Stimulated activated CD4-positive, alpha-beta T cell treated with anti-CD3 and anti-CD28 coated beads, Interleukin-15, amount 100 ng/mL, for 48 hours (primary cell): ENCODE results near the gene AKT1.
"Not testable (repeated sequence)": the region's sequence is repeated elsewhere in the genome, so short reads cannot be mapped to it uniquely, and the experiment has no call there.

Source experiments
- DNase-seq, 2 donors: peaks; one replicate each; pipeline ENCODE4 v3.0.0-alpha.2; 2020; ENCODE audit warnings: low read depth in 2 of 2

AKT1 gene

DNA sequence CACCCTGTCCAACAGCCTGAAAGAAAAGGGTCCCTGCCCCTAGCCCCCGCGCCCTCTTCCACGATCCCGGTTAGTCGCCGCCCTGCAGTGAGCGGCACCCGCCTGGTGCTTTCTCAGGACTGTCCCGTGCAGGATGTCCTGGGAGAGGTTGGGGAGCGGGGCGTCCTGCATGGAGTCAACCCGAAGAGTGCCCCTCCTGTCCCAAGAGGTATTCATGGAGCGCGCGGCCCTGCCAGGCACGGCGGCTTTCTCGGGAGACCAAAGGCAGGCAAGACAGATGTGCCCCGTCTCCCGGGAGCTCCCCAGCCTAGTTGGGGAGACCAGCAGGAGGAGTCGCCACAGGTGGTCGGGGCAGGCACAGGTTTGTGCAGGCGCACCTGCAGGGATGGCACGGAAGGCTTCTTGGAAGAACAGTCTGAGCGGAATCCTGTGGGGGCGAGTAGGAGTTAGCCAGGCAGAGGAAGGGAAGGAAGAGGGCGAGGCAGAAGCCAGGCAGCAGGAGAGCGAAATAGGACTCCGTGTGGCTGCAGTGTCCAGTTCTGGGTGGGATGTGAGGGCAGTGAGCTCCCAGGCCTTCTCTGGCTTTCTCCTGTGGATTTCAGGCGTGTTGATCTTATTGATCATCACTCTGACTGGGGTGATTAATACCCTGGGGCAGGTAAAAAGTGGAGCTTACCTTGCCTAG is 41.9 kb downstream of the AKT1 start:
- DNase-seq = no peak

DNA sequence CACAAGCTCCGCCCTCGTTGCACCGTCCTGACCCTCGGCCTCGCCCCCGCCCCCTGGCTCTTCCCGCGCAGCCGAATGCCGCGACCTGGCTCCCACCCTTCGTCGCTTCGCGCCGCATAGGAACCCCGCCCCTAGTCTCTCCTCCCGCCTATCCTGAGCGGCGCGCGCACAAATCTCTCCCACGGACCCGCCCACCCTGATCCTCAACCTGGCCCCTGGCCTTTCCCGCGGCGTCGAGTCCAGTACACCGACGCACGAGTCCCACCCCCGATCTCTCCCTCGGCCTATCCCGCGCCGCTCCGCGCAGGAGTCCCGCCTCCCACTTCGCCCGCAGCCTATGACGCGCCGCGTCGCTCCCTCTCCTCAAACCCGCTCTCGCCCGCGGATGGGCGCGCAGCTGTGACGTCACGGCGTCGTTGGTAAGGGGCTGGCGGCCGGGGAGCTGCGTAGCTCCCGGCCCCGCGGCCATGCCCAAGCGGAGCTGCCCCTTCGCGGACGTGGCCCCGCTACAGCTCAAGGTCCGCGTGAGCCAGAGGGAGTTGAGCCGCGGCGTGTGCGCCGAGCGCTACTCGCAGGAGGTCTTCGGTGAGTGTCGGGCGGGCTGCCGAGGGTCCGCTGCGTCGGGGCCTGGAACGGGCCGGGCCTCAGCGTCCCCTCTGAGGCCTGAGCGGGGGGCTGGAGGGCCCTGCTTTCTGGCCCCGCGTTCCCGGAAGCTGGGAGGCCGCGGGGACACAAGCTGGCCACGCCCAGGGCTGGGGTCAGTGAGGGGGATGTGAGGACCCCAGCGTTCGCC is 42.6 kb downstream of the AKT1 start, which contains the start of gene SIVA1:
TSS of gene SIVA1 (plus strand) at position 413 of the 793 bp plus-strand sequence. CDS start at position 468, 55 bp downstream.
- peak; percentile 100 for DNase-seq

DNA sequence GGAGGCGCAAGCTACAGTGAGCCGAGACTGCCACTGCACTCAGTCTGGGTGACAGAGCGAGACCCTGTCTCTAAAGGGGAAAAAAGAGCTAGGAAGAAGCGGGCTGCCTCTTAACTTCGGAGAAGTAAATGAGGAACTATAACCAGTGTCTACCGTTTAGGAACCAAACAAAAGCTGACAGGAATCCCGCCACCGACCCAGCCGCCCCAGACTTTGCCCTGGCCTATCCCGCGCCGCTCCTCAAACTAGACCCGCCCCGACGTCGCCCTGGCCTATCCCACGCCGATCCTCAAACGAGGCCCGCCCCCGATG is 43.2 kb downstream of the AKT1 start:
- no peak for DNase-seq

DNA sequence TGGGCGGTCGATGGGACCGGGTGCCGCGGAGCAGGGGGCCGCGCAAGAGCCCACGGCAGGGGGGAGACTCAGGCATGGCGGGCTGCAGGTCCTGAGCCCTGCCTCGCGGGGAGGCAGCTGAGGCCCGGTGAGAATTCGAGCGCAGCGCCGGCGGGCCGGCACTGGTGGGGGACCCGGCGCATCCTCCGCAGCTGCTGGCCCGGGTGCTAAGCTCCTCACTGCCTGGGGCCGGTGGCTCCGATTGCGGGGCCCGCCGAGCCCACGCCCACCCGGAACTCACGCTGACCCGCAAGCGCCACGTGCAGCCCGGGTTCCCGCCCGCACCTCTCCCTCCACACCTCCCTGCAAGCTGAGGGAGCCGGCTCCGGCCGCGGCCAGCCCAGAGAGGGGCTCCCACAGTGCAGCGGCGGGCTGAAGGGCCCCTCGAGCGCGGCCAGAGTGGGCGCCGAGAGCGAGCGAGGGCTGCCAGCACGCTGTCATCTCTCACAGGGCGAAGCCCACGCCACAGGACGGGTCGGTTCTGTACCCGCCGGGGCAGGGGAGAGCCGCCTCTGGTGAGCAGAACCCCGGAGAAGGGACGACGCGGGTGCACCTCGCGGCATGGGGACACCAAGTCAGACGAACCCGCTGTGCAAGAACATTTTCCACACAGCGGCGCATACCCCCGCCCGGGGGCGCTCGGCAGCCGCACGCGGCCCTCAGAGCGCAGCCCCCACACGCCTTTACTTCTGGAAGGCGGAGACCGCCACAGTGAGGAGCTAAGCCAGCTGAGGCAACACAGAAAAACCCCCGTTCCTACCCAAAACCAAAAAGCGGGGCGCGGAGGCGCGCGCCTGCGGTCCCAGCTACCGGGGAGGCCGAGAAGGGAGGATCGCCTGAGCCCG is 43.8 kb downstream of the AKT1 start:
- no peak for DNase-seq

DNA sequence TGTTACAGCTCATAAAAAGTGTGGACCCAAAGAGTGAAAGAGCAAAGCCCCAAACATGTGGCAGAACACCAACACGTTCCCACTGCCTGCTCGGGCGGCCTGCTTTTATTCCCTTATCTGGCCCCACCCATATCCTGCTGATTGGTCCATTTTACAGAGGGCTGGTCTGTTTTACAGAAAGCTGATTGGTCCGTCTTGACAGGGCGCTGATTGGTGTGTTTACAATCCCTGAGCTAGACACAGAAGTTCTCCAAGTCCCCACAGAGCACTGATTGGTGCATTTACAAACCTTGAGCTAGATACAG is 44.8 kb downstream of the AKT1 start:
- not testable (repeated sequence) for DNase-seq

DNA sequence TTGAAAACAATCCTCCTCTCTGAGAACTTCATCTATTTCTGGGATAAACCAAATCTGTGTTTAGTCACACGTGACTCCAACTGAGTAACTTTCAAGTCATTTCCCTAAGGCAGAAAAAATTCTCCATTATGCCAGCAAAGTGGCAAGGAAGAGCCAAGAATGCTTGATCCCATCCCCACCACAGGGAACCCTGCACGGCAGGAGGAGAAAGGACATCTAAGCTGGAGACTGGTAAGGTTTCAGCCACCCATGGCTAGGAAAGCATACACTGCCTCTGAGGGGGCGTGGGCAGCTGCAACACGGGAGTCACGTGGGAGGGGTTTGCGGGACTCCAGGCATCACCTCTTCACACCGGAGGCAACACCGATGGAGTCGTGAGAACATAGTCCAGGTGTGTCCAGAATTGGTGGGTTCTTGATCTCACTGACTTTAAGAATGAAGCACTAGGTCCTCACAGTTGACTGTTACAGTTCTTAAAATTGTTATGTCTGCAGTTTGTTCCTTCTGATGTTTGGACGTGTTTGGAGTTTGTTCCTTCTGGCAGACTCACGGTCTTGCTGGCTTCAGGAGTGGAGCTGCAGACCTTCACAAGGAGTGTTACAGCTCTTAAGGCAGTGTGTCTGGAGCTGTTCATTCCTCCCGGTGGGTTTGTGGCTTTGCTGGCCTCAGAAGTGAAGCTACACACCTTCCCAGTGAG is 45.3 kb downstream of the AKT1 start:
- DNase-seq = no peak

DNA sequence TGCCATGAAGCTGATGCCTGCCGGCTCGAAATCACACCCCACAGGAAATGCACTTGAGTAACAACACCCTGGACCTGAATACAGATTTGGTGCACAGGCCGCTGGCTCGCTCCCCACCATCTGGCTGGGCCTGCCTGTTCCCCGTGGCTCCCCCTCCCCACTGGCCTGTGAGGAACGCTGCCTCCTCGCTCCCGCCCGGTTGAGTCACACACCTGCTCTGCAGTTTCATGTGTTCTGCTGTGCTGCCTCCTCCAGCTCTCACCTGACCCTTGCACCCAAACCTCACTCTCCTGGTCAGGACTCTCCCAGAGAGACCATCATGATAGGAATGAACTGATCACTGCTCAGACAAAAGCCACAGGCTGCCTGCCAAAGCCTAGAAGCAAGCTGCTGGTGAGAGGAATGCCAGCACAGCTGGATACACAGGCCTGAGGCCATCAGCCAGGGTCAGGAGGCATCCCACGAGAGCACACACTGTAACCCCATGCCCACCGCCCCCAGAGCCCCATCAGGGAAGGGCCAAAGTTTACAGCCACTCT is 46.4 kb downstream of the AKT1 start:
- DNase-seq = no peak

DNA sequence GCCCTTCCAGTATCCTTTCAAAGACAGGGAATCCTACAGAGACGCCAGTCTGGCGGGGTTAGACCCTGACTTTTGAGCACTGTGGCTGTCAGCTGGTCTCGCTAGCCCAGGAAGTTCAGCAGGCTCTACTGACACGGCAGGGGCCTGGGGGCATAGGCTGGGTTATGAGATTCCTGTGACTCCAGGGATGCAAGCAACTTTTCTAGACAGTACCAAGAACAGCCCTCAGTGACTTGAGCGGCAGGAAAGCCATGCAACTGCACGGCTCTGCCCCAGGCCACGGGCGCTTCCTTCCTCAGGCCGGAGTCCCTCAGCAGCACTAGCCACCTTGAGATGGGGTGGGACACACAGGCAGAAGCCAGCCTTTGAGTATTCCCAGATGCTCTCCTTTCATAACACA is 47.7 kb downstream of the AKT1 start:
- DNase-seq = no peak

DNA sequence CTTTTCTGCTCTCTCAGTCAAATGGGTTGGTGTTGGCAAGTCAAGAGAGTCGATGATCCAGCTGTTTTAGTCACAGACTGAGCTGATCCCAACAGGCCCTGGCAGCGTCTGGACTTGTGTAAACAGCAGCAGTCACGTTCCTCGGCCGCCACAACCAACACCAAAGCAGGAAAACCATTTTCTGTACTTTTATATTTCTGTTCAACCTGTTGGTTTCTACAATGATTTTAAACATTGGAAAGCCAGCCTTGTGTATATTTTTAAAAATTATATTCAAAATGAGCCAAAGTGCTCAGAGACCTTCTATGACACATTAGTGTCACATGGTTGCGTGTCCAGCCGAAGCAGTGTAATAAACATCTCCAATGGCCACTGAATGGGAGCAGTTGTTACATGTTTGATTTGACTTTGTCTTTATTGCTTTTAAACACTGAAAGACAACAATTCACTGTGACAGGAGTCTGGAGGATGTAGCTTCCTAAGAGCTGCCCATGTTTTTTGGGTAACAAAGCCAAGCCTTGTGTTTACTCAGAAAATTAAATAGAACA is 48.5 kb downstream of the AKT1 start:
- DNase-seq = no peak

DNA sequence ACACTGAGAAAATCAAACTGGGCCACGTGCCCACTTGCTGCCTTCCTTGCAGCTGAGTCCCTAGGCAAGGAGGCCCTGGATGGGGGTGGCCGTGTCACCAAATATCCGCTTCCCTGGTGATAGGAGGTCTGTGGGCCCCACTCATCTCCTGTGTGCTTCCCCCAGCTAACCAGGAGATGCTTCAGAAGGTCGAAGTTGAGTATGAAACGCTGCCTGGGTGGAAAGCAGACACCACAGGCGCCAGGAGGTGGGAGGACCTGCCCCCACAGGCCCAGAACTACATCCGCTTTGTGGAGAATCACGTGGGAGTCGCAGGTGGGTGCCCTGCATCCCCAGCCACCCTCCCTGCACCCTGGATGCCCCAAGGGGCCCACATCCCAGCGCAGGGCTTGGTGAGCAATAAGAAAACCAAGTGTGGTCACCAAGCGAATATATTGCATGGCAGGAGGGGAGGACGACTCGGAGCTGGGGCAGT is 49.4 kb downstream of the AKT1 start:
- DNase-seq = no peak

DNA sequence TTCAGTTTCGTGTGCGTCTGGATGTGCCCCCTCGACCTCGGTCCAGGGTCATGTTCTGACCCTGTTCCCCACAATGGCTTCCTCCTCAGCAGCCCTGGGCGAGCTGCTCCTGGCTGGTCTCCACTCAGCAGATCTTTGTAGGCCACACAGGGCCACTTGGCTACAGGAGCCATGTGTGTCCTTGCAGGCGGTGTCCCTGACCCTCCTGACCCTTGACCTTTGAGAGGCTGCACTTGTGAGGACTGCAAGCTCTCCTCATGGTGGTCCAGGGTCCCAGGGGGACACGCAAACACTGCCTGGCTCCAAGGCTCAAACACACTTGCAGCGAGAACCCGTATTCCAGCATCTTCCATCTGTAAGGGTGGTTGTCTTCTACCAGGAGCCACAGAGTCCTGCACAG is 50.1 kb downstream of the AKT1 start:
- DNase-seq = no peak

DNA sequence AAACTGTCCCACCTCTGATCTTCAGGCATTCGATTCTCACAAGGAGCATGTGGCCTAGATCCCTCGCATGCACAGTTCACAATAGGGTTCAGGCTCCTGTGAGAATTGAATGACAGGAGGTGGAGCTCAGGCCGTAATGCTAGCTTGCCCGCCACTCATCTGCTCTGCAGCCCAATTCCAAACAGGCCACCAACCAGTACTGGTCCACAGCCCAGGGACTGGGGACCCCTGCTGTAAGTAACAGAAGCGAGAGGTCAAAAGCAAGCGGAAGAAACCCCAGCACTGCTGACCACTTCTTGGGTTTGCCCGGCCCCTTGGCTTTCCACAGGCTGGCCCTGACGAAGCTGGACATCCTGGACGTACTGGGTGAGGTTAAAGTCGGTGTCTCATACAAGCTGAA is 51.1 kb downstream of the AKT1 start:
- DNase-seq = no peak

DNA sequence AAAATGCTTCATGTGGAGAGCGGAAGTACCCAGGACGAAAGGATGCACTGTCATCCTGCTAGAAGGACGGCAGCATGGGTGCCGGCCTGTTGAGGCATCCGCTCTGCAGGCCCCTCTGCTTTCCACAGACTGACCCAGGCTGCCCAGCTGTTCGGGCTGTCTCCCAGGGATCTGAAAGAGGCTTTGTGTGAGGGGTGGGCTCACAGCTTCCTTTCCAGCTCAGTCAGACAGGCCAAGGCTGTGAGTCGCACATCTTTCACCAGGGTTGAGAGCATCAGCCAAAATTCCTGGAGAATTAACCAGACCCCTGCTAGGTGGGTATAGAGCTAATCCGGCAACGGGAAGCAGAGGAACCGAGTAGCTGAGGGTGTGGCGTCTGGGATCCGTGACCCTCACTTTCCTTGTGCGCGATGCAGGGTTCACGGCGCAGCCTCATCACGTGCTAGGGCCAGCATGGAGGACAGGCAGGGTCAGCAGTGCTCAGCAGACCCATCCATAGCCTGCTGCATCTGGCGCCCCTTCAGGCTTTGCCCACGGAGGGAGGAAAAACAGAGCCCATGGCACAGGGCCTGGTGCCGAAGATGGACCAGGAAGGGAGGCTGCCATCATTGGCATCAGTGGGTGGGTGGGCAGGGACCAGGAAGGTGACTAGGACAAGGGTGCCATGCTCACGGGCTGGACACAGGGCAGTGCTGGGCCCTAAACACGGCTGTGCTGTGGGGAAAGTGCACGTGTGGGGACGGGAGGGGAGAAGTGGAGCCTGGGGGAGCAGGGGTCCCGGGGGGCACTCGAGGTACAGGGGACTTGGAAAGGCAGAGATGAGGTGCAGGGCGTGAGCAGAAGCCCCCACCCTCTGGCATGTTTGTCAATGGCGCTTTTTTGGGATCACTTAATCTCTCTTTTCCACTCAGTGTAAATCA is 51.8 kb downstream of the AKT1 start:
- no peak for DNase-seq

DNA sequence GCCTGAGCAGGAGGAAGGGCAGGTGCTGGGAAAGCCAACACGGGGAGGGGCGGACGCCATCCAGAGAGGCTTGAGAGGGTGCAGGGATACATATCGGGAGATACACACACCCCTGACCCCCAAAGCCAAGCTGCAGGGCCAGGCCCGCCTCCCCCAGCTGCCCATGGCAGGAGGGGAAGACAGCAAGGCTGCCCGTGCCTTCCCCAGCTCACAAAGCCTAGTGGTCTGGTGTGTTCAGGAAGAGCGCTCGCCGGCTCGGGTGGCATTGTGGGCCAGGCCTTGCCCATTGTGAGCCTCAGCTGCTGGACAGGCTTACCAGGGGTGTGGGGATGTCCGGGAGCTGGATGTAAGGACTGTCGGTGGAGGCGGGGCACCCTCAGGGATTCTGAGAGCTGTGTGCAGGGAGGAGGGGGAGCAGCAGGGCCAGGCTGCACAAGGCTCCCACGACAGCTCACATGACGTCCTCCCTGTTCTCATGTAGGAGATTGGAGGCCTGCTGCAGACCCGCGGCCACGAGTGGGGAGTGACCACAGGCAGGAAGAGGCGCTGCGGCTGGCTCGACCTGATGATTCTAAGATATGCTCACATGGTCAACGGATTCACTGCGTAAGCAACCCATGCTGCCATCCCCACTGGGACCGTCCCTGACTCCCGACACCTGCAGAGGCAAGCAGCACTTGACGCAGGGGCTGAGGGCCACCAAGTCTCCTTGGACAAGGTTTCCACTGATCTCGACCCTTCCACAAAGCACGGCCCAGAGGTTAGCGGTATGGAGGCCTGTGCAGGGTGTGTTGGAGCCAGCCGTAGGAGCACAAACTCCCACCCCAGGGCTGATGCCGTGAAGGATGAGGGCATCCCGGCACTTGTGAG is 52.7 kb downstream of the AKT1 start:
- no peak for DNase-seq

DNA sequence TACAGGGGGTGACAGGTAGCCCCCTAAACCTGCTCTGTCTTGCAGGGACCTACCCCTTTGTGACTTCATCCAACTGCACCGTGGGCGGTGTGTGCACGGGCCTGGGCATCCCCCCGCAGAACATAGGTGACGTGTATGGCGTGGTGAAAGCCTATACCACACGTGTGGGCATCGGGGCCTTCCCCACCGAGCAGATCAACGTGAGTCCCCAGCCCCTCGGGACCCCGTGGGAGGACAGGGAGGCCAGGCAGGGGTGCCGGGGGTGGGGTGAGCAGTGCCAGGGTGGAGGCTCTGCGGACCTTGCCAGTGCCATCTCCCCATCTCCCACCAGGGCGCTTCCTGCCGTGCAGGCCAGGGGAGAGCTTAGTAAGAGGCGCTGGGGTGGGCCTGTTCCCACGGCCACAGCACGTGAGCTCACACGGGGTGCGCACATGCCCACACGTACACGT is 53.7 kb downstream of the AKT1 start:
- DNase-seq = no peak

DNA sequence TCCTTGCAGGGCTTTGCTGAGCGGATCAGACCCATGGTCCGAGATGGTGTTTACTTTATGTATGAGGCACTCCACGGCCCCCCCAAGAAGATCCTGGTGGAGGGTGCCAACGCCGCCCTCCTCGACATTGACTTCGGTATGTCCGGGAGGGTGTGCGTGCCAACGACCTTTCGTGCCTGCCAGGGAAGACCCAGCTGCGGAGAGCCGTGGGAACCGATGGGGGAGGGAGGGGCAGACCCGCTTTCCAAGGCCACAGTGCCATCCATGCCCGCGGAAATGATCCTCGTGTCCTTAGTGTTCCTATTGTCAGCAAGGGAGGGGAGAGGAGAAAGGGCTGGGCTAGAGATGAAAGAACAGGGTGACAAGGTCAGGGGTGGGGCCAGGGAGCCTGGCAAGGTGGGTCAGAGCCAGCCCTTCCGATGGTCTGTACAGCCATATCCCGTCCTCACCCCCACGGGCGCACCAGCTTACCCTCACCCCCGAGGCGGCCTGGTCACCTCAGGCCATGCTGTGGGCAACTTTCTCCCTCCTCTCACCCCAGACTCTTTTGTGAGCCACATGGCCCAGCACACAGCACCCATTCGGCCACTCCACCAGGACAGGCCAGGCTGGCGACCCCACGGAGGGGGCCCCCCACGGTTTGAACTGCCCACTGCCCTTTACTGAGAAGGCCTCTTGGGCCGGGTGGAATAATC is 54.3 kb downstream of the AKT1 start:
- DNase-seq = no peak

DNA sequence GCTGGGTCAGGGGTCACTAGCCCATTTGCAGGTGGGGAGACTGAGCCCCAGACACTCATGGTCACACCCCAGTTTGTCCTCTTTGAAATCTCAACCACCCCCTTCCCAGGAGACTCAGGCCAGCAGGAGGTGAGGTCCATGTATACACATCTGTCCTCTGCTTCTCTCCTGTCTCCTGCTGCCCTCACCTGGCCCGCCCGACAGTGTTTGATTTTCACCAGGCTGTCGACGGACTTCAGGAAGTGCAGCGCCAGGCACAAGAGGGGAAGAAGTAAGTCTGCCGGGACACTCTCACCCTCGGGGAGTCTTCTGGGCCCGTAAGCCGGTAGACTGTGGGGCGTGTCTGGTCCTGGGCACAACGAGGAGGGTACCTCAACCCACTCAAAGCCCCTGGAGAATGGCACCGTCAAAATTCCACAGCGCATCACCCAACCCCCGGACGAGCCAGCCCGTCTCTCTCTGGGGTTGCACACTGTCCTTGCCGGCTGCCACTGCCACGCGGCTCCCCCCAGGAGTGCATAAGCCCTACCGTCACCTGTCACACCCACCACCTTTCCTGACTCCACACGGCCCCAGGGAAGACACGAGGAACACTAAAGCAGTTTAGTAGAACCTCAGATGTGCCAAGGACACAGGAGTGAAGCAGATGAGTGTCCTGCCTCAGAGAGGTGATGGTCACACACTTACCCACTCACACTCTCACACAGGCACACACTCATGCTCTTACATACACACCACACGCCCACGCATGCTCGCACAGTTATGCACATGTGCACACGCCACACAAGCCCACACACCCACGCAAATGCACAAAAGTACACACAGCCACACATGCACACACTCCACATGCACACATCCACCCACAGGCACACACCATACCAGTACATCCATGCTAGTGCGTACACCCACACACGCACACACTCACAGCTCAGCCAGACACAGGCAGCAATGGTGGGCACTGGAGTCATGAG is 55.7 kb downstream of the AKT1 start:
- no peak for DNase-seq
